Kidney (tissue), 14 donors: ENCODE measurements around the gene NHS. TPM values are rescaled to one million over a fixed set of nuclear protein-coding genes. Genes with fewer than 3 reads are reported as not detected.

Experiments
- DNase-seq, 5 donors: peaks; one replicate each; pipeline ENCODE4 v3.0.0-alpha.2; 2013 to 2020
- FAIRE-seq: peaks from 2 replicates; lab custom pipeline; 2012; peaks lifted over from hg19 to GRCh38; lab: Jason Lieb, UNC
- H3K27ac ChIP-seq, 2 donors: one replicate each; pipeline ENCODE4 v1.7.0; 2013; ENCODE audit warnings: low read depth in 2 of 2, low read length in 2 of 2, inconsistent platforms in 1 of 2
- H3K27me3 ChIP-seq: one replicate; pipeline ENCODE4 v1.7.1; 2013; ENCODE audit warnings: low read length, inconsistent platforms; ENCODE audit not compliant: control insufficient read depth, insufficient read depth
- H3K36me3 ChIP-seq, 3 donors: one replicate each; pipeline versions ENCODE4 v1.7.0 to v1.7.1; 2013; ENCODE audit warnings: low read length in 3 of 3, control low read depth in 1 of 3, inconsistent platforms in 1 of 3; ENCODE audit not compliant: insufficient read depth in 3 of 3, control insufficient read depth in 2 of 3
- H3K4me1 ChIP-seq, 3 donors: one replicate each; pipeline versions ENCODE4 v1.7.0 to v1.7.1; 2013; ENCODE audit warnings: low read length in 3 of 3, inconsistent platforms in 1 of 3, low read depth in 1 of 3; ENCODE audit not compliant: control insufficient read depth in 2 of 3, insufficient read depth in 2 of 3
- H3K4me3 ChIP-seq, 3 donors: one replicate each; pipeline versions ENCODE4 v1.7.0 to v1.8.1; 2013; ENCODE audit warnings: low read length in 3 of 3, control low read depth in 1 of 3, inconsistent platforms in 1 of 3
- H3K9ac ChIP-seq, 3 donors: one replicate each; pipeline versions ENCODE4 v1.7.0 to v1.7.1; 2013; ENCODE audit warnings: low read length in 3 of 3, control low read depth in 1 of 3, inconsistent platforms in 1 of 3
- H3K9me3 ChIP-seq, 3 donors: one replicate each; pipeline versions ENCODE4 v1.7.0 to v1.7.1; 2013; ENCODE audit warnings: low read length in 3 of 3, control low read depth in 1 of 3, inconsistent platforms in 1 of 3; ENCODE audit not compliant: control insufficient read depth in 2 of 3, insufficient read depth in 1 of 3
- CTCF ChIP-seq: IDR thresholded peaks from 3 replicates; pipeline ENCODE4 v1.5.1; 2012; ENCODE audit warnings: mild to moderate bottlenecking, moderate library complexity, borderline replicate concordance; ENCODE audit not compliant: insufficient read depth; ENCODE audit errors: extremely low read depth
- intact Hi-C: fragments of 100-400 bp; cut with DNase I; formaldehyde crosslinking; loops from one replicate; pipeline ENCODE4 v1.11.1; 2022
- polyA plus RNA-seq: library from polyadenylated mRNA; stranded (reverse); fragments of 350-450 nt; fragmentation: Illumina TruSeq; extraction: RNeasy Lipid Tissue Mini Kit (QIAGEN cat#74804); gene quantifications from one replicate; pipeline ENCODE4 v1.2.3, GENCODE V29; 2014; ENCODE audit warnings: low read depth, low replicate concordance; ENCODE audit not compliant: insufficient read depth
- total RNA-seq: library from RNA; stranded (reverse); fragmentation: NEBNext Ultra II Directional; extraction: Animal tissue kit (Norgen Biotek cat#: 25700); gene quantifications from one replicate; pipeline ENCODE4 v1.2.1, GENCODE V29; 2021
- donor health status: control.
- donor health status: control.
- donor health status: control.
- donor health status: control.
- donor health status: control.
- donor health status: DM: yes; HTN: yes; CAD: no.
- donor health status: Normal renal cell carcinoma (clear cell type).

The NHS gene
- total and polyA plus RNA-seq, 2 donors from 2014 or later, result 3.1 to 28.9 TPM

GRCh38 chrX:17635231-17635630 is 260.2 kb downstream of the NHS start:
- Histone ChIP-seq H3K9me3 (no peaks in the 10 kb centered on the region), H3K36me3 (no peaks in the 10 kb centered on the region), H3K27me3 (peaks cover 3% of the 10 kb centered on the region), H3K27ac (no peak overlapping the region), H3K4me1 (peaks cover 0 to 5% (median 4%) of the 10 kb centered on the region in 3 donors), H3K4me3 (peak overlapping the region in 1 of 3 donors; percentile 6), H3K9ac (no peak overlapping the region)
- intact Hi-C loops, result no loop called here
- no peak for TF ChIP-seq CTCF
- DNase-seq, result peak; percentile 81 to 89 (median 87)
- no peak for FAIRE-seq

DNA sequence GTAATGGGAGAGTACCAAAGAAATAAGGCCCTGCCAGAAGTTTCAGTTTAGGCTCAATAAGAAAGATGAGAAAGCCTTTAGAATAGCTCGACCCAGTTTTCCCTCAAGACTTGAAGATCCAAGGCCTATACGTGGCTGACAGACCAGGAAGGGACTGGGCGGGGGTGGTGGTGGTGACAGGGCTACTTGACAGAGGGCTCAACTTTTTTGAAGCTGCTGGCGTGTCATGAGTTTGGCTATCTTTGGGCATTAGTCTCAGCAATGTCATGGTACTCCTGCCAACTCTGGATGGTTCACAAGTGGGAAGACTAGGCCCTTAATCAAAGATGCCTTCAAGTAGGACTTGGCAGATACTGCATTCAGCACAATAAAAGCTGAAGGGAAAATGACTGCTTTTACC is 262.2 kb downstream of the NHS start:
- Histone ChIP-seq H3K27ac (no peak overlapping the region), H3K36me3 (no peaks in the 10 kb centered on the region), H3K9me3 (no peaks in the 10 kb centered on the region), H3K9ac (no peak overlapping the region), H3K4me1 (peaks cover 0 to 5% (median 4%) of the 10 kb centered on the region in 3 donors), H3K4me3 (no peak overlapping the region), H3K27me3 (no peaks in the 10 kb centered on the region)
- no peak for FAIRE-seq
- intact Hi-C loops, result no loop called here
- no peak for DNase-seq
- no peak for TF ChIP-seq CTCF

DNA sequence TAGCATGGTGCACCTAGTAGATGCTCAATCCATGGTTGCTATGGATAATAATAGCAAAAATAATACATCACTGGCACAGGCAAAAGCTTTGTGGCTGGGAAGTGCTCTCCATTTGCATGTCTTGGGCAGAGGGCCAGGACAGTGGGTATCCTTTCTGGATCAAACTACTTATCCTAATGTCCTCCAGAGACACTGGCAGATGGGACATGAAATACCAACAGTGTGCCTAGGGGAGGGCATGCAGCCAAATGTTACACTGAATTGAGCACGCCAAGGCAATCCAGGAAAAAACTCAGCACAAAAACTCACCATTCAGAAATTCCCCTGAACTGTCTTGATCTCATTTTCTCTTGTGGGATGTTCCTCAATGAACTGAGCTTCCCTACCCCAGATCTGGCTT is 263.7 kb downstream of the NHS start:
- H3K9ac ChIP-seq, result no peak overlapping the region
- DNase-seq, result no peak
- no peaks in the 10 kb centered on the region for H3K27me3 ChIP-seq
- FAIRE-seq, result no peak
- H3K4me1 ChIP-seq, result peaks cover 0 to 5% (median 4%) of the 10 kb centered on the region in 3 donors
- TF ChIP-seq CTCF, result no peak
- no peak overlapping the region for H3K4me3 ChIP-seq
- no peaks in the 10 kb centered on the region for H3K9me3 ChIP-seq
- intact Hi-C loops, result no loop called here
- no peak overlapping the region for H3K27ac ChIP-seq
- H3K36me3 ChIP-seq, result no peaks in the 10 kb centered on the region

DNA sequence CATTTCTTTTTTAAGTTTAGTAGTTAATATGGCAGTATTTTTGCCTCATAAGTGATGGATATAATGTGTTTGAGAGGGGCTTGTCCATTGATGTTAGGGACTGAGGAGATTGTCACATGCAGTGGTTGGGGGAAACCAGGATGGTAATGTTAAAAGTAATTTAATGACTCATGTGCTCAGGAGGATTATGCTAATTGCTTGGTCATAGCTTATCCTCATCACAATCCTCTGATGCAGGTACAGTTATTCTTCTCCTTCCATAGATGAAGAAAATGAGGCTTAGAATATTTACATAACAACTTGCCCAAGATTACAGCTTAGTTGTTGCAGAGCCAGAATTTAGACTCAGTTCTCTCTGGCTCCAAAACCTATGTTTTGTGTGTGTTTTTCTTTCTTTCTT is 267.9 kb downstream of the NHS start:
- Histone ChIP-seq H3K27me3 (no peaks in the 10 kb centered on the region), H3K27ac (no peak overlapping the region), H3K4me3 (no peak overlapping the region), H3K9me3 (no peaks in the 10 kb centered on the region), H3K4me1 (no peaks in the 10 kb centered on the region), H3K36me3 (no peaks in the 10 kb centered on the region), H3K9ac (no peak overlapping the region)
- FAIRE-seq, result no peak
- intact Hi-C loops, result no loop called here
- no peak for TF ChIP-seq CTCF
- no peak for DNase-seq
